Epithelial cell of esophagus (primary cell): ENCODE measurements around the gene ZCCHC14.

Experiments
- DNase-seq: peaks from one replicate; pipeline ENCODE4 v3.0.0; 2010; ENCODE audit warnings: low read depth
- H3K4me3 ChIP-seq: 2 replicates; pipeline ENCODE4 v1.5.1; 2011; ENCODE audit warnings: mild to moderate bottlenecking, low read length, control low read depth
- TF ChIP-seq, protein P1 (sequence below): IDR thresholded peaks from 2 replicates; pipeline ENCODE4 v1.5.1; 2011; ENCODE audit warnings: low read depth, mild to moderate bottlenecking, low read length, control low read depth, inconsistent platforms; ENCODE audit not compliant: insufficient read depth; ENCODE audit errors: missing control alignments

Gene ZCCHC14

DNA sequence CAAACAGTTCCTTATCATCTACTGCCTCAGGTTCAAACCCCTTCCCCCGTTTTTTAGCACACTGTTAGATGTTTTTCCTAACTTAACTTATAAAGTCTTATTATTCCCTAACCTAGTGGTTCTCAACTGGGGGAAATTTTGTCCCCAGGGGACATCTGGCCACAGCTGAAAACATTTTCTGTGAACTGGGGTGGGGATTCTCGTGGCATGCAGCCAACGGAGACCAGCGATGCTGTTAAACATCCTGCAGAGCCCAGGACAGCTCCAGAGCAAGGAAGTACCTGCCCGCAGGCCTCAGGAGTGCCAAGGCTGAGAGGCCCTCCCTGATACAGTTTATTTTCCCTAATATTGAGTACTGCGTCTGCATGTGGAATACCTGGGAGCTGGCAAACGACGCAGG, 24.3 kb downstream of the ZCCHC14 start:
- no peak for DNase-seq
- H3K4me3 ChIP-seq, result no peak overlapping the region
- TF ChIP-seq, protein P1, sequence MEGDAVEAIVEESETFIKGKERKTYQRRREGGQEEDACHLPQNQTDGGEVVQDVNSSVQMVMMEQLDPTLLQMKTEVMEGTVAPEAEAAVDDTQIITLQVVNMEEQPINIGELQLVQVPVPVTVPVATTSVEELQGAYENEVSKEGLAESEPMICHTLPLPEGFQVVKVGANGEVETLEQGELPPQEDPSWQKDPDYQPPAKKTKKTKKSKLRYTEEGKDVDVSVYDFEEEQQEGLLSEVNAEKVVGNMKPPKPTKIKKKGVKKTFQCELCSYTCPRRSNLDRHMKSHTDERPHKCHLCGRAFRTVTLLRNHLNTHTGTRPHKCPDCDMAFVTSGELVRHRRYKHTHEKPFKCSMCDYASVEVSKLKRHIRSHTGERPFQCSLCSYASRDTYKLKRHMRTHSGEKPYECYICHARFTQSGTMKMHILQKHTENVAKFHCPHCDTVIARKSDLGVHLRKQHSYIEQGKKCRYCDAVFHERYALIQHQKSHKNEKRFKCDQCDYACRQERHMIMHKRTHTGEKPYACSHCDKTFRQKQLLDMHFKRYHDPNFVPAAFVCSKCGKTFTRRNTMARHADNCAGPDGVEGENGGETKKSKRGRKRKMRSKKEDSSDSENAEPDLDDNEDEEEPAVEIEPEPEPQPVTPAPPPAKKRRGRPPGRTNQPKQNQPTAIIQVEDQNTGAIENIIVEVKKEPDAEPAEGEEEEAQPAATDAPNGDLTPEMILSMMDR, result no peak

DNA sequence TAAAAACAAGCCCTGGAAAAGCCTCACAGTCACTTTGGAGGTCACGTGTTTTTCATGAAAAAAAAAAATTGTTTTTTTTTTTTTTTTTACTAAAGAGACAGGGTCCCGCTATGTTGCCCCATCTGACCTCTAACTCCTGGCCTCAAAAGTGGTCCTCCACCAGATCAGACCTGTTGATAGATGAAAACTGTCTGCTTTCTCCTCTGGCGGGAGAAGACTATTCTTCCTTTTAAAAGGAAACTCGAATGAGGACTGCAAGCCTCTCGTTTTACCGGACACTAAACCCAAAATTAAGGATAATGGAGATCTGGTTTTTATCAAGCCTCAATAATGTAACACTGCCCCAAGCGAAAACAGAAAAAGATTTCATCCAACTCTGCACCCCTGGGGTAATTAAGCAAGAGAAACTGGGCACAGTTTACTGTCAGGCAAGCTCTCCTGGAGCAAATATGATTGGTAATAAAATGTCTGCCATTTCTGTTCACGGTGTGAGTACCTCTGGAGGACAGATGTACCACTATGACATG, 25.8 kb downstream of the ZCCHC14 start:
- H3K4me3 ChIP-seq, result no peak overlapping the region
- no peak for DNase-seq
- TF ChIP-seq, protein P1, result no peak

DNA sequence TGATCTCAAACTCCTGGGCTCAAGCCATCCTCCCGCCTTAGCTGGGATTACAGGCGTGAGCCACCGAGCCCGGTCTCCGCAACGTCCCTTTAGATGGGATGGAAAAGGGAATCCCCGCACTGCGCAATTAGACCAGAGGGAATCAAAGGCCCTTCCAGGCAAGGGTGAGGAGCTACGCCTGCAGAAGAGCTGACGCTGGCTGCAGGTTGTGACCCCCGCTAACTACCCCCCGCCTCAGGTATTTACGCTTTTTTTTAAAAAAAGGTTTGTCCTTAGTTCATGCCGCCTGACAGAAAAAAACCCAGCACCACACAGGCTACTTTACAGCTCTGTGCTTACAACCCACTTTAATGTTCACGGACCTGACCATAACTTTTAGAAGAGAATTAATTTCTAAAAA, 26.9 kb downstream of the ZCCHC14 start:
- no peak for DNase-seq
- no peak overlapping the region for H3K4me3 ChIP-seq
- TF ChIP-seq, protein P1, result no peak

DNA sequence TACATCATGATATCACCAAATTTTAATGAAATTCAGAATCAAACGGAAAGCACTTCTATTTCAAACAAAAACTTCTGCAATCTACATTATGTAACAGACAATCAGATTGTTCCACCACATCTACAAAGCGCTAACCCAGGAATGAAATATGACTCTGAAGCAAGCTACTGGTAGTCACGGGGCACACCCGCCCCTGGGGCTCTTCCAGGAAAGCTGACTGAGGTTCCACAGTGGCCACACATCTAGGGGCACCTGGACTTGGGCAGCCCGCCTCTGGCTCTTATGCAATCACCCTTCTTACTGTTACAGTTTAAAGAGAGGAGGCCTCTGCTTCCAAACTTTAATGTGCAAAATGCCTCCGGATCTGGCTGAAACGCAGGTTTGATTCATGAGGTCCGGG, 27.5 kb downstream of the ZCCHC14 start:
- H3K4me3 ChIP-seq, result no peak overlapping the region
- TF ChIP-seq, protein P1, result no peak
- DNase-seq, result peak; percentile 91

DNA sequence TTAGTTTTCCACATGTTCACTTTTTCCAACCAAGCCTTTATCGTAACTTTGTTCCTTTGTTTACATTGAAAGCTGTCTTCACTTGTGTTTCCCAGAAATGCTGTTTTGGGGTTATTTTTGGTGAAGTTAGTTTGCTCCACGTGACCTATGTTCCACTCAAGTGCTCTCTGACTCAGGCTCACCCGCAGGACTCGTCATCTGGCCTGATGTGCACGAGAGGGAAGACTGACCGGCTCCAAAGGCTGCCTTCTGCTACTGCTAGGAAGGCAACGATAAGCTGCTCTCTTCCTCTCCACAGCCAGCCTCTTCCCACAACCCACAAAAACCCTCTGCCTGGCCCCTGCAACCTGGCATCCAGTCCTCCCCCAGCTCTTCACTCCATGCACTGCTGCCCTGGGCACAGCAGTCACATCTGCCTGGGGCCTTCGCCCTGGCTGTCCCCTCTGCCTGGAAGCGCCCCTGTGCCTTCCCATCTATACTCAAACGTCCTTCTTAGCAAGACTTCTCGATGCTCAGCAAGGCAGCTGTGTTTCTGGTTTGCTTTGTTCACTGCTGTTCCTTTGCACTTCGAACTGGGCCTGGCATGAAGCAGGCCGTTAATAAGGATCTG, 28.0 kb downstream of the ZCCHC14 start:
- H3K4me3 ChIP-seq, result no peak overlapping the region
- TF ChIP-seq, protein P1, result no peak
- DNase-seq, result peak; percentile 66

DNA sequence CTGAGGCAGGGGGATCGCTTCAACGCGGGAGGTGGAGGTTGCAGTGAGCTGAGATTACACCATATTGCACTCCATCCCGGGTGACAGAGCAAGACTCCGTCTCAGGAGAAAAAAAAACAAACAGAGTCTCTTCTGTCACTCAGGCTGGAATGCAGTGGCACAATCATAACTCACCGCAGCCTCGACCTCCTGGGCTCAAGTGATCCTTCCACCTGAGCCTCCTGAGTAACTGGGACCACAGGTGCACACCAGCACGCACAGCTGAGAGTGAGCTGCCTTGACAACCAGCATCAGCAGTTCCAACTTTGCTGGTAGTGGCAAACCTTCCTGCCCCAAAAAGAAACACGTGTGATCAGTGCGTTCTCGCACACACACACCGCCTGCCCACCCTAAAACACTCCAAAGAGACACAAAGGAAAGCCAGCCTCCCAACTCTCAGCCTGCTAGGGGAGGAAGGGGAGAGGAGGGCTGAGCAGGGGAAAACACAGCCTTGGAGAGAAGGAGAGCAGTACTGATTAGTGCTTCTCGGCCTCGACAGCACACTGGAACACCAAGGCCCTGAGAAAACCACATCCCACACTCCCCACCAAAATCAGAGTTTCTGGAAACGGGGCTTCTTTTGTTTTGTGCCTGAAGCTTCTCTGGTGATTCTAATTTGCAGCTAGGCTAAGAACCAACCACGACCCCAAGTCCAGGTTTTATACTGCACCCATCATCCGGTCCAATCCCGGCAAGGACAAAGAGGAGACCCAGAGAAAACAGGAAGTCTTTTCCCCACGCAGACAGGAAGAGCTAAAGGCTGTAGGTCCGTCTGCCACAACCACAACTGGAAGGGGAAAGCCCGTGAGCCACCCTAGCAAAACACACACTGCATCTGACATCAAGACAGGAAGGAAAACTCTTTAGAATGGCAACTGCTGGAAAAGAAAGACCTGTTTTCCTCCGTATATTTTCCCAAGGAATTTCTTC, 28.8 kb downstream of the ZCCHC14 start:
- peak; percentile 34 for DNase-seq
- H3K4me3 ChIP-seq, result no peak overlapping the region
- TF ChIP-seq, protein P1, result no peak
